NCI-H1105 treated with DMSO at 0.1 percent for 48 hours (cell line): ENCODE results near the gene TBC1D20.
"Not testable (repeated sequence)": the region's sequence is repeated elsewhere in the genome, so short reads cannot be mapped to it uniquely, and the experiment has no call there.

ENCODE experiments used
- DNase-seq: peaks from one replicate; lab custom pipeline; 2025; lab: John Stamatoyannopoulos, UW

The TBC1D20 gene, protein sequence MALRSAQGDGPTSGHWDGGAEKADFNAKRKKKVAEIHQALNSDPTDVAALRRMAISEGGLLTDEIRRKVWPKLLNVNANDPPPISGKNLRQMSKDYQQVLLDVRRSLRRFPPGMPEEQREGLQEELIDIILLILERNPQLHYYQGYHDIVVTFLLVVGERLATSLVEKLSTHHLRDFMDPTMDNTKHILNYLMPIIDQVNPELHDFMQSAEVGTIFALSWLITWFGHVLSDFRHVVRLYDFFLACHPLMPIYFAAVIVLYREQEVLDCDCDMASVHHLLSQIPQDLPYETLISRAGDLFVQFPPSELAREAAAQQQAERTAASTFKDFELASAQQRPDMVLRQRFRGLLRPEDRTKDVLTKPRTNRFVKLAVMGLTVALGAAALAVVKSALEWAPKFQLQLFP

DNA sequence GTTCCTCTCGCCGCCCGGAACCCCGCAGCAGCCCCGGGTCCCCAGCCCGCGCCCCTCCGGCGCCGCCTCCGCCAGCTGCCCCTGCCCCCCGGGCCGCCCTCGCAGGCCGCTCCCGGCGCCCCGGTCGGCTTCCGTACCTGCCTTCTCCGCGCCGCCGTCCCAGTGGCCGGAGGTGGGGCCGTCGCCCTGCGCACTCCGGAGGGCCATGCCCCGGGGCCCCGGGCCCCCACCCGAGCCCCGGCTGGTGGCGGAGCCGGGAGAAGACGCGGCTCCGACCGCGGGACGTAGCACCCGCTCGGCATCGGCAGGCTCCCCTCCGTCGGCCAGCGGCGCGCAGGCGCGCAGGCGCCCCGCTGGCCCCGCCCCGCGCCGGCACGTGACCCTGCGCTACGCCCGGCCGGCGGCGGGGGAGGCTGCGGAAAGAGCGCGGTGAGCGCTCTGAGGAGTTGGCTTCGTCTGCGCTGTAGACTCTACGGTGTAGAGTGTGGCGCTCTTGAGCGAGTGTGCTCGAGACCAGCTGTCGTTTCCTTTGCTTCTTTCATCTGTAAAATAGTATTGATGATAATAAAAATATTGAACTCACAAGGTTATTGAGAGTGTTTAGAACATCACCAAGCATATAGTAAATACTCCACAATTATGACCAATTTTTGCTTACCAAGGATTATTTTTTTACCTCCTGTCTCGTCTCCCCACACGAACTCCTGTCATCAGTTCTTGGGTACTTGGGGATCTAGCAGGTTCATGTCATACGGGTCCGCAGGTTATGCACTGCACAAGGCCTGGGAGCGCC is at the start of gene TBC1D20:
TSS of gene TBC1D20 (minus strand) at position 335 of the 793 bp plus-strand sequence. CDS start at position 207, 128 bp downstream.
- DNase-seq, result peak; percentile 83

DNA sequence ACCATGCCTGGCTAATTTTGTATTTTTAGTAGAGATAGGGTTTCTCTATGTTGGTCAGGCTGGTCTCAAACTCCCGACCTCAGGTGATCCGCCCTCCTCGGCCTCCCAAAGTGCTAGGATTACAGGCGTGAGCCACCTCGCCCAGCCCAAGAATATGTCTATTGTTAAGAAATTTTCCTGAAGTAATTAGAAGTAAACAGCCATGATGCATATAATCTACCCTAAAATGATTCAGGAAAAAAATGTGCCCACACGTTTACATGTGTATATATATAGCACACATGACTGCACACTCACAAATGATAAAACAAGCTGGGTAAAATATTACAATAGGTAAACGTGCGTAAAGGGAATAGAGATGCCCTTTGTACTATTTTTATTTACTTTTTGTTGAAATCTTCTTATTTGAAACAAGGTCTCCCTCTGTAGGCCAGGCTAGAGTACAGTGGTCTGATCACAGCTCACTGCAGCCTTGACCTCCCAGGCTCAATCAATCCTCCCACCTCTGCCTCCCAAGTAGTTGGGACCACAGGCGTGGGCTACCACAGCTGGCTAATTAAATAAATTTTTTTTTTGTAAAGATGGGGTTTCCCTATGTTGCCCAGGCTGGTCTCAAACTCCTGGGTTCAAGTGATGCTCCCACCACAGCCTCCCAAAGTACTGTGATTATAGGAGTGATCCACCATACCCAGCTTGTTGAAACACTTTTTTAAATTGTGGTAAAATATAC is 48.2 kb upstream of the TBC1D20 start:
- not testable (repeated sequence) for DNase-seq

DNA sequence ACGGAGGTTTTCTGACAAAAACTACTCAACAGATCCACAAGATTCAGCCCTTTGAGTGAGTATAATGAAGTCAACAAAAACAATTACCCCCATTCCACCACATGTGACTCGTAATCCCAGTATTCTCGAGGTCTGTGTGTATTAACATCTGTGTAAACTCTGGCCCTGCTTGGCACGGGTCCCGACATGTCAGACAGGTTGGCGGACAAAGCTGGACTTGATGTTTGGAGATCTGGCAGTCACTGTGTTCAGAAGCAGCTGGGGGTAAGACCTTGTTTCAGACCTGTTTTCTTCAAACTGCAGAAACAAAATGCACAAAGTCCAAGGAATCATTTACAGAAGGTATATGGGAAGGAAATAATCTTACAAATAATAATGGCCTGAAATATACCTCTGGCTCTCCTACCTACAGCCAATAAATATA is 46.0 kb upstream of the TBC1D20 start:
- DNase-seq, result not testable (repeated sequence)

DNA sequence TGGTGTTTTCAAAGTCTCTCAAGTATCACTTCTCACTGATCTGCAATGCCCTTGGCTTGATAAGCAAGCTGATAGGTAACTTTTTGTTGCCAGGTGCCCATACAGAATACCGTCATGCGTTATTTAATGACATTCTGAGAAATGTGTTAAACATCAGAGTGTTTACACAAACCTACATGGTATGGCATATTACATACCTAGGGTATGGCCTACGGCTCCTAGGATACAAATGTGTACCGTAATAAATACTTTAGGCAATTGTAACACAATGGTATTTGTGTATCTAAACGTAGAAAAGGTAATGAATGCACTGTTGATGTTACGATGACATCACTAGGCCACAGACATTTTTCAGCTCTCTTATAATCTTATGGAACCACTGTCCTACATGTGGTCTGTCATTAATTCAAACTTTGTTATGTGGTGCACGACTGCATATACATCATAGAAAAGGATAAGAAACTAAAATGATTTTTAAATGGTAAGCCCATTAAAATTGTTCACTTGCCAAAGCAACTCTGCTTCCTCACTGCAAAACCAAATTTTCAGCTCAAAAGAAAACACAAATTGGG is 45.5 kb upstream of the TBC1D20 start:
- no peak for DNase-seq

DNA sequence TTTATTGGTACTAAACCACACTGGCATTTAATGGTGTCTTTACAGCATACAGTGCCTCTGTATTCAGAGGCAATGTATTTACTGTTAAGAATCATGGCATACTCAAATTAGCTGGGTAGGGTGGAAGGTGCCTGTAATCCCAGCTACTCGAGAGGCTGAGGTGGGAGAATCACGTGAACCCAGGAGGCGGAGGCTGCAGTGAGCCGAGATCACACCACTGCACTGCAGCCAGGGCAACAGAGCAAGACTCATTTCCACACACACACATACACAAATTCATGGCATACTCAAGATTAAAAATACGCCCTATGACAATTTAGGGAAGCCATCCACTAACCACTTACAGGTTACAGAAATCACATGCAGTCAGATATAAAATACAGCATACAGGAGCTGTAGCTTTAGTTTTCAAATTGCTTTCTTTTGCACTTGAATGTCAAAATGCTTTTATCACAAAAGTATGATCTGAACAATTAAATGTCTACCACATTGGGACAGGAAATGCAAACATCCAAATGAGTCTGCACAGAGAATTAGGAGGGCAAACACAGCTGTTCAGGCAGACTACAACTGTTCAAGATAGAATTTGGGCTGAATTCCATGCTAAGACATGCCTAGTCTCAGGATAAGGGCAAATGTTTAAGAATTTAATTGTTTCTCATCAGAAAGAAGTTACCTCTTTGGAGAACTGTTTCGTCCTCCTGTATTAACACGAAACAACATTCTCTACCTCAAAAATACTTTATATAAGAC is 44.8 kb upstream of the TBC1D20 start:
- no peak for DNase-seq

DNA sequence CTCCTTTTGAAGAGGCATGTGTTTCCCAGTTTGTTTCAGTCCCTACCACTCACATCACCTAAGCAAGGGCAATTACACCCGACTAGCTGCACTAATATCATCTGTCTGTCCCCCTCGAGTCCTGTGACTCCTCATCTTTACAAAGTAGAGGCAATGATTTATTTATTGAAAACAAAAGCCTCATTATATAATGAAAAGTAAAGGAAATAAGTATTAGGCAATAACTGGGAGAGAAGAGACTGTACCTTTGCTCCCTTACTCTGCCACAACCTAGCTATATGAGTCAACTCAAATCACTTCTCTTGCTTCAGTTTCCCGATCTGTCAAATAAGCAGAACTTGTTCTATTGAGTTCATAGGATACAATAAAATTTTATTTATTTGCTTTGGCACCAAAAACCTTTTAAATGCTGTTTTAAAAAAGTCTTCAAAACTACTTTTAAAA is 42.3 kb upstream of the TBC1D20 start:
- DNase-seq, result no peak

DNA sequence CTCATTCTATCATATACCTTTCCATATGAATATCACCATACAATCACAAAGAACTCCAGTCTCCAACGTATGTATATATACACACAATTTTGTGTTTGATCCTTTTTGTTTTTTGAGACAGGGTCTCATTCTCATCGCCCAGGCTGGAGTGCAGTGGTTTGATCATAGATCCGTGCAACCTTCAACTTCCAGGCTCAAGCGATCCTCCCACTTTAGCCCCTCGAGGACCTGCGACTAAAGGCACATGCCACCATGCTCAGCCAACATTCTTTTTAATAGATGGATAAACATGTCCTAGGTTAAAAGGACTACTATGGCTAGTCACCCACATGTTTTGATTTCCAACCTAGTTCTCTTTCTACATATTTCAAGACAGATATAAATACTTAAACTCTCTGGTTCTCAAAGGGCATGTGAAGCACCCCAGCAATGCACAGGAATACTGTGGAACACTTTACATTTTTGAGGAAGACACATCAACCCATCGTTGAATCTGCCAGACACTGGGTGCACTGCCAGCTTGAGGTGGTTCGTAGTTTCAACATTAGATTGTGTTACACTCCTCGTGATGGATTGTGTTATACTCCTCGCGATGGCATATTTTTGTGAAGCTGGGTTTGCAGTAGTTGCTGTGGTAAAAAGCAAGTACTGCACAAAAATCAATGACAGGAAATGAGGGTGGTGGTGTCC is 40.9 kb upstream of the TBC1D20 start:
- no peak for DNase-seq

DNA sequence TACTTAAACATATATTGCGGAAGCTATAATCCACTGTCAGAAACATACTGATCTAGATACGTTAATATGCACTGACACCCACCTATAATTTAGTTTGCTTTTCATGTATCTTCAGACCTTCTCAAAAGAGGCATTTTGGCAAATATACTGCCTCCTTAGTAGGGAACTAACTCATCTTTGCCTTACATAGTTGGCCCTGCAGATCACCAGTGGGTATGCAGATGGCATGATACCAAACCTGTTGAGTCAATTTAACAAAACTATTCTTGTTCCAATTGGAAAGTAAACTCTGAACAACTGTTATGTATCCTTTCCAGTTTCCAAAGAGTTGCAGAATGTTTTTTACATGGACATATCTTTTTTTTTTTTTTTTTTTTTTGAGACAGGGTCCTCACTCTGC is 35.6 kb upstream of the TBC1D20 start:
- DNase-seq, result no peak

DNA sequence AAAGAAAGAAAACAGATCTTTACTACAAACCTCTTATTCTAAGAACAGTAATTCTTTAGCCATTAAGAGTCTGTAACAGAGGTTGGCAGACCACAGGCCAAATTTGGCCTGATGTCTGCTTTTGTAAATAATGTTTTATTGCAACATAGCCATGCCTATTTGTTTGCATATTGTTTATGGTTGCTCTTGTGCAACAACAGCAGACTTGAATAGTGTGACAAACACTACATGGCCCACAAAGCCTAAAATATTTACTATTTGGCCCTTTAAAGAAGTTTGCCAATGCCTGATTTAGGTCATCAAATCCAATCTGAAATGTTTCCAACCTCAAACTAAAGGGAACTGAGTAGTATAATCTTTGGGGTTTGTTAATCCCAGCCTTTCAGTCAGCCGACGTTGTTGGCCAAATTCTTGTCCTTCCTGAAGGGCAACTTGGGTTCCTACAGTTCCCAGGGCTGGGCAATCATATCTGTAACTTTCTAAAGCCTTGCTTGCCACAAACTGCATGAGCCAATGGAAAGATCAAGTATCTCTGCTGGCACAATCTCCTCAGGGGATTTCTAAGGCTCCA is 33.9 kb upstream of the TBC1D20 start:
- DNase-seq, result no peak

DNA sequence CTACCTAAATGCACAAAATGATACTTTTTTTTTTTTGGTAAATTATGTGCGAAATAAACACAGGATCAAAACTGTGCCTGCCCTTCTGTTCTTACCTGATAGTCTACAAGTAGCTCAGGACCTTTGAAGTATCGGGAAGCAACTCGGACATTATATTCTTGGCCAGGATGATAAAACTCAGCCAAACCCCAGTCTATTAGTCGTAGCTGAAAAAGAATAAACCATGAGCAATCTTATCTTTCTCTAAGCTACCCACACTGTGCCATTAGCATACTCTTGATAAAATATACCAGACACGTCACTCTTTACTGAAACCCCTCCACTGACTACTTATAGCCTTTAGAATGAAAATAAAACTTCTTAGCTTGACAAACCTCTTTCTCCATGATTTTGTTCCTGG is 29.8 kb upstream of the TBC1D20 start:
- no peak for DNase-seq

DNA sequence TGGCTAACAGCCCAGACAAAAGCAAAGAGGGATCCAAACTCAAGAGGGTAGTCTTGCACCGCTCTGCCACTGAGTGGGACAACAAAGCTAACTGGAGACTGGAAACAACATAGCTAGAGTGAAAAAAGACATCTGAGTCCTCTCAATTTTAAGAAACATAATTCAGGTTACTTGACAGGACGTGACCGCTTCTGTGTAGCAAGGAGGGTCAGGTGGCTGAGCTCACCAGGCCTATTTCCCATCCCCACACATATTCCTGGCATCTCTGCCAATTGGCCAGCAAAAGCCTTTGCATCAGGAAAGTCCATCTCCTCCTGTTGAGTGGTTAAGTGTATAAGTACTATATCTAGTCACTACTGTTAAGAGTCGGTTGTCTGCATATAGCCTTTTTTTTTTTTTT is 25.3 kb upstream of the TBC1D20 start:
- DNase-seq, result no peak

DNA sequence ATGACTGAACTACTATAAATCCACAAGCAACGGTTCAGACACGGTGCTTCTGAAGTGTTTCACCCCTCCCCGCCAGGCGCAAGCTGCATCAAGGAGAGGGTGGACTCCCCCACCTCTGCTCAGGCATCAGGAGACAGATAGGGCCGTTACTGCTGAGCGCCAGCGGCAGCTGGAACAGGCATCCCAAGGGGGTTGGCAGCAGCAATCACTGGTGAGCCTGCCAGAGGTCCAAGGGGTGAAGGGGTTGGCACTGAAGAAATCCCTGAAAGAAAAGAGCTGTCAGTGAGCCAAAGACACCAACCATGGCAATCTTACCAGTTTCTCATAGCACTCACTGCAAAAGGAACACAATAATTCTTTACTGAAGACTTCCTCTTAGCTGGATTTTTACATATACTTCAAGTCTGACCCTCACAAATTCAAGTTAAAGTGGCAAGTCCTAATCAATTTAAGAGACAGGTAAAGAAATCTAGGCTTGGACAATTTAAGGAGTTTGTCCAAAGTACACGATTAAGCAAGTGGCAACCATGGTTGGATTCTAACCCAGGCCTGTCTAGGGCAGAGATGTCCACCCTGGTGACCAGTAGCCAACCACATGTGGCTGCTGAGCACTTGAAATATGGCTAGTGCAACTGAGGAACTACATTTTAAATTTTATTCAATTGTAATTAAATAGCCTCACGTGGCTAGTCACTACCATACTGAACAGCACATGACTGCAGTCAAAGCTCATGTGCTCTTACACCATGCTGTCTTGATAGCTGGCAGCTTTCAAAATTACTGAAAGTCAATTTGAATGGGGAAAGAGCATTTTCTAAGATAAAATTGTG is 21.7 kb upstream of the TBC1D20 start:
- DNase-seq, result peak; percentile 18

DNA sequence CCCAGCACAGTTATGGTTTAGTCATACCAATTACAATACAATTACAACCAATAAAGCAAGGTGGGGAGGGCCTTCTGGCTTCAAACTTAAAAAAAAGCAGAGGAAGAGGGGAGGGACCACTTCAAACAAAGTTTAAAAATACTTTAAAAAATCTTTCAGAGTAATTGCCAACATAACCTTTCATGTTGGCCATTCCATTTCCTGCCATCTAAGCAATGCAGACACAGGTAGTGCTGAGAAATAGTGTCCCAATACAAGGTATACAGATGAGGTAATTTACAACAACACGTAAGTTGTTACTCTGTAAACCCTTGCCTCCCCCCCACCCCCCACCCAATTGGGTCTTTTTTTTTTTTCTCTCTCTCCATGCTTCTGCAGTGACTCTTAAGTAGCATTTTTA is 18.8 kb upstream of the TBC1D20 start:
- no peak for DNase-seq

DNA sequence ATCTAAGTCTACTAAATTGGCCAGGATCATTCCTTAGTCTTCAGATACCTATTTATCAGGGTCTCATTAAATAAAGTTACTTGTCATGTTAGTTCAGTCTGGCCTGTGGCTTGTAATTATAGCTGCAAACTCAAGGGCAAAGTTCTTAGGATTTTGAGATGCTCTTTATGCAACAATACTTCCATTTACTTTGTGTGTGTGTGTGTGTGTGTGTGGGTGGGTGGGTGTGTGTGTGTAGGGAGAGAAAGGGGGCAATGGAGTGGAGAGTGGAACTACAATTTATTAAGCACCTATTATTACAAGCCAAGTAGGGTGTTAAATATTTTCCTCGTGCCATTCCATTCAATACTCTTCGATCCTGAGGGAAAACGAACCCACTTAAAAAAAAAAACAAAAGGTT is 17.7 kb upstream of the TBC1D20 start:
- no peak for DNase-seq

DNA sequence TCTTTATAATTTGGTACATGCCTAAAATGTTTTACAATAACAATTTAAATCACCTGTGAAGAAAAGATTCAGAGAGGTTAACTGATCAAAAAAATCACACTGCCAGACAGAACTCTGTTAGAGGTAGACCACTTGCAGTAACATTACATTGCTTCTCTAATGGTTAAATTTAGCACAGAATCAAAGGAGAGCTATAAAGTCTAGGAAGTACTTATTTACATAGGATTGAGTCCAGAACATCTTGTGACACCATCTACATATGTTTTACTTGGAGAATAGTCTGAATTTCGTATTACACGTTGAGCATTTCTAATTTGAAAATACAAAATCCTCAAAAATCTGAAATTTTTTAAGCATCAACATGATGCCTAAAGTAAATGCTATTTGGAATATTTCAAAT is 17.2 kb upstream of the TBC1D20 start:
- no peak for DNase-seq

DNA sequence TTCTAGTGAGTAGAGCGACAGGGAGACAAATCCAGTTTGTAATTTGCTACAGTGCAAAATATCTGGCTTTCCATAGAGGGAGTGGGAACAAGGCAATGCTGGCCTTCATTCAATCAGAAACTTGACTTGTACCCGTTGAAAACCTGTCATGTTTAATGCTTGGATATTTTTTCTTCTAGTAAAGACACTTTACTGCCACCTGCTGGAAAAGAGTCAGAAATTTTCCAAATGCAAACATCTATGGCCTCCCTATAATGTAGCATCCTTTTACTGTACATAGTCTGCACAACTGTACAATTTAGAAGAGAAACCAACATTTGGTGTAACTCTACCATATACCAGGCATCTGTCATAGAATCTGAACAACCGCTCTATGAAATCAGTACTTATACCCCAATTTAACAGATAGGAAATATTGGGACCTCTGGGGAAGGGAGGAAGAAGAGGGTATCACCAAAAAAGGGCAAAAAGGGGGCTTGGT is 16.7 kb upstream of the TBC1D20 start:
- peak; percentile 70 for DNase-seq

DNA sequence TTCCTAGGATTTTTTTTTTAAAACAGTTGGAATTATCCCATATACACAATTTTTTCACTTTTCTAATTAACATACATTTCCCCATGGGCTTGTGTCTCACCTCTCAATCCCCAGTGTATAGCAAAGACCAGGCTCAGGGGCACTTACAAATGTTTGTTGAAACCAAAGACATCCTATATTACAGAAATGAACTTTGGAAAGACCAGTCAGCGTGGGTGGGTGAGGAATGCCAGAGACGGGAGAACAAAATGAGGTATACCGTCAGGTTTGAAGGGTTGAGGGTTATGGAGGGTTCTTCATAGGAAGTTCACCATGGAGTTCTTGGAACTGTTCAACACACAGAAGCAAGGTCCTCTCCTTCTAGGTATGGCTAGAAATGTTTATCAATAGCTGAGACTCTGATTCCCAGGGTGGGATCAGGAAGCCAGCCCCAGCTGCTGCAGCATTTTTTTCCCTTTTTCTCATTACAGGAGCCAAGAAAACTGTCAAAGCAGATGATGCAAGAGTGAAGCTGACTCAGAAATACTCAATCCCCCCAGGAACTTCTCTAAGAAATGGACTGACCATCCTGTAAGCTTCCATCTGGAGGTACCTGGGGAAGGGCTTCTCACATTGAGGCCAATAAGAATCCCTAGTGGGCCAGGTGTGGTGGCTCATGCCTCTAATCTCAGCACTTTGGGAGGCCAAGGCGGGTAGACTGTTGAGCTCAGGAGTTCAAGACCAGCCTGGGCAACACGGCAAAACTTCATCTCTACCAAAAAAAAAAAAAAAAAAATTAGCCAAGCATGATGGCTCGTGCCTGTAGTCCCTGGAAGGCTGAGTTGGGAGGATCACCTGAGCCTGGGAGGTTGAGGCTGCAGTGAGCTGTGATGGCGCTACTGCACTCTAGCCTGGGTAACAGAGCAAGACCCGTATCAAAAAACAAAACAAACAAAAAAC is 15.9 kb upstream of the TBC1D20 start:
- no peak for DNase-seq

DNA sequence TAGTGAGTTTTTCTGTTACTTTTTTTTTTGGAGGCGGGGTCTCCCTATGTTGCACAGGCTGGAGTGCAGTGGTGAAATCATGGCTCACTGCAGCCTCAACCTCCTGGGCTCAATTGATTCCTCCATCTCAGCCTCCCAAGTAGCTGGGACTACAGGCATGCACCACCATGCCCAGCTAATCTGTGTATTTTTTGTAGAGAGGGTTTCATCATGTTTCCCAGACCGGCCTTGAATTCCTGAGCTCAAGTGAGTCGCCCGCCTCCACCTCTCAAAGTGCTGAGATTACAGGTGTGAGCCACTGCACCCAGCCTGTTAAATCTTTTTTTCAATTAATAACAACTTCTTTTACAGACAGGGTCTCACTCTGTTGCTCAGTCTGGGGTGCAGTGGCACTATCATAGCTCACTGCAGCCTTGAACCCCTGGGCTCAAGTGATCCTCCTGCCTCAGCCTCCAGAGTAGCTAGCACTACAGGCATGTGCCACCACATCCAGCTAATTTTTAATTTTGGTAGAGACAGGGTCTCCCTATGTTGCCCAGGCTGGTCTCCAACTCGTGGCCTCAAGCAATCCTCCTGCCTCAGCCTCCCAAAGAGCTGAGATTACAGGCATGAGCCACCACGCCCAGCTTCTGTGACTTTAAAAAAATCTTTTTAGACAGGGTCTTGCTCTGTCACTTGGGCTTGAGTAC is 14.4 kb upstream of the TBC1D20 start:
- DNase-seq, result not testable (repeated sequence)
